HepG2 (cell line): ENCODE results near the gene PDZD7. TPM values are rescaled to one million over a fixed set of nuclear protein-coding genes. Genes with fewer than 3 reads are reported as not detected.

Experiments
- ATAD3A ChIP-seq: sonication (generic); formaldehyde crosslinking; IDR thresholded peaks from 2 replicates; pipeline ENCODE4 v1.4.0; 2020; ENCODE audit warnings: missing genetic modification reagents
- JUND ChIP-seq: sonication (generic); formaldehyde crosslinking; IDR thresholded peaks from 2 replicates; pipeline ENCODE4 v1.8.0; 2022; ENCODE audit warnings: mild to moderate bottlenecking, missing genetic modification reagents
- MED13 ChIP-seq: sonication (generic); formaldehyde crosslinking; IDR thresholded peaks from 2 replicates; pipeline ENCODE4 v1.5.0; 2020; ENCODE audit warnings: missing genetic modification reagents
- NR2F6 ChIP-seq, 2 experiments: IDR thresholded peaks; 2 replicates each; pipeline ENCODE4 v1.6.1; 2016; ENCODE audit warnings: antibody characterized with exemption in 1 of 2, mild to moderate bottlenecking in 1 of 2
- PCBP1 ChIP-seq: fragments of 200-400 bp; formaldehyde crosslinking; IDR thresholded peaks from 2 replicates; pipeline ENCODE4 v1.6.1; 2017; ENCODE audit warnings: mild to moderate bottlenecking, low read depth, low read length, borderline replicate concordance
- RXRB ChIP-seq: IDR thresholded peaks from 2 replicates; pipeline ENCODE4 v1.6.1; 2016; ENCODE audit warnings: borderline replicate concordance, missing genetic modification reagents, missing compliant biosample characterization
- ZFX ChIP-seq: sonication (generic); formaldehyde crosslinking; IDR thresholded peaks from 2 replicates; pipeline ENCODE4 v1.4.0; 2020; ENCODE audit warnings: mild to moderate bottlenecking, low read depth, missing genetic modification reagents, moderate library complexity
- ZNF3 ChIP-seq: IDR thresholded peaks from 2 replicates; pipeline ENCODE4 v1.7.0; 2017; ENCODE audit warnings: inconsistent platforms
- ZNF335 ChIP-seq: sonication (generic); formaldehyde crosslinking; IDR thresholded peaks from 2 replicates; pipeline ENCODE4 v1.4.0; 2020; ENCODE audit warnings: missing genetic modification reagents
- ZNF557 ChIP-seq: sonication (generic); formaldehyde crosslinking; IDR thresholded peaks from 2 replicates; pipeline ENCODE4 v1.4.0; 2020; ENCODE audit warnings: missing genetic modification reagents
- polyA plus RNA-seq, 8 experiments: library from polyadenylated mRNA; depleted of rRNA in 3 of 8; stranded (reverse) in 7 of 8; unstranded in 1 of 8; fragments of >200 nt; fragmentation: Illumina TruSeq in 4 of 8; extraction: Trizol in 4 of 8; gene quantifications; 2 replicates each; pipeline versions ENCODE4 v1.2.1 to v1.2.3, GENCODE V29; 2011 to 2016; ENCODE audit warnings: low read depth in 4 of 8, missing spikeins in 1 of 8, mixed read lengths in 1 of 8; ENCODE audit not compliant: insufficient read depth in 1 of 8
- total RNA-seq, 5 experiments: library from RNA; depleted of rRNA; stranded (reverse); fragments of >200 nt; fragmentation: Illumina TruSeq; extraction: Trizol; gene quantifications; 2 replicates each; pipeline ENCODE4 v1.2.3, GENCODE V29; 2016; ENCODE audit warnings: low read depth in 1 of 5
- TF ChIP-seq, protein P1 (sequence below): IDR thresholded peaks from 2 replicates; pipeline ENCODE4 v1.6.1; 2016; ENCODE audit warnings: low read depth, control low read depth
- TF ChIP-seq, protein P2 (sequence below): IDR thresholded peaks from 2 replicates; pipeline ENCODE4 v1.6.1; 2016; ENCODE audit warnings: missing genetic modification reagents, missing compliant biosample characterization
- TF ChIP-seq, protein P3 (sequence below): sonication (generic); formaldehyde crosslinking; IDR thresholded peaks from 2 replicates; pipeline ENCODE4 v1.8.1; 2023; ENCODE audit warnings: mild to moderate bottlenecking, moderate library complexity, missing genetic modification reagents
- TF ChIP-seq, protein P4 (sequence below): sonication (generic); formaldehyde crosslinking; IDR thresholded peaks from 2 replicates; pipeline ENCODE4 v1.4.0; 2020; ENCODE audit warnings: missing genetic modification reagents
- TF ChIP-seq, protein P5 (sequence below): sonication (generic); formaldehyde crosslinking; IDR thresholded peaks from 2 replicates; pipeline ENCODE4 v1.4.0; 2020; ENCODE audit warnings: mild to moderate bottlenecking, missing genetic modification reagents
- TF ChIP-seq, protein P6 (sequence below): sonication (generic); formaldehyde crosslinking; IDR thresholded peaks from 2 replicates; pipeline ENCODE4 v1.4.0; 2020; ENCODE audit warnings: missing genetic modification reagents, borderline replicate concordance
- TF ChIP-seq, protein P7 (sequence below): sonication (generic); formaldehyde crosslinking; conservative IDR thresholded peaks from 2 replicates; pipeline ENCODE4 v1.4.0; 2020; ENCODE audit warnings: missing genetic modification reagents
- TF ChIP-seq, protein P8 (sequence below): sonication (generic); formaldehyde crosslinking; IDR thresholded peaks from 2 replicates; pipeline ENCODE4 v1.4.0; 2020; ENCODE audit warnings: missing genetic modification reagents; ENCODE audit errors: not compliant biosample characterization
- TF ChIP-seq, protein P9 (sequence below): sonication (generic); formaldehyde crosslinking; IDR thresholded peaks from 2 replicates; pipeline ENCODE4 v1.8.0; 2022; ENCODE audit warnings: mild to moderate bottlenecking, missing genetic modification reagents, moderate library complexity

Gene PDZD7
- total and polyA plus RNA-seq, 2 of the 13 experiments (the other 11 are each of a cell fraction or from before 2014, with no cell fraction given) = 0.58 to 0.73 TPM

DNA sequence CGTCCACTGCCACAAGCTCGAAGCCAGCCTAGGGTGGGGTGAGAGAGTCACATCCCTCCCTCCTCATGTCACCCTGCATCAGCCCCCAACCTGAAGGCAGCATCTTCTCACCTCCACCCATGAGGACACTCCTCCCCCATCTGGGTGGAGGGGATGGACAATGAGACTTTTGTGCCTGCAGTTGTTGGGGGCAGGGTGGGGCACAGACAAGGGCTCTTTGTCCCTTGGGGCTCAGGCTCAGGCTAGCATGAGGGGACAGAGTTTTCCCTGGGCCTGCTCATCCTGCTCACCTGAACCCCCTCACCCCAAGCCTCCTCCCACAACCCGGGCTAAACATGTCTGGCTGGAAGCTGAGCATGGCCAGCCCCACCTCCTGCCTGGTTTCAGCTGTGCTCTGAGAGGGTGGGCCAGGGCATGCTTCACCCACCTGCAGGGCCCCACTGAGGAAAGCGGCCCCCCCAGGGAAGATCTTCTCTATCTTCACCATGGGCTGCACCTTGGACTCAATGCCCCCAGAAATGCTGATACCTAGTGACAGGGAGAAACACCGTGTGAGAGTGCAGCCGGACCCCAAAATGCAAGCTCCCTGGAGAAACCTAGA lies 22.0 kb downstream of the PDZD7 start (continued):
- TF ChIP-seq, protein P1, sequence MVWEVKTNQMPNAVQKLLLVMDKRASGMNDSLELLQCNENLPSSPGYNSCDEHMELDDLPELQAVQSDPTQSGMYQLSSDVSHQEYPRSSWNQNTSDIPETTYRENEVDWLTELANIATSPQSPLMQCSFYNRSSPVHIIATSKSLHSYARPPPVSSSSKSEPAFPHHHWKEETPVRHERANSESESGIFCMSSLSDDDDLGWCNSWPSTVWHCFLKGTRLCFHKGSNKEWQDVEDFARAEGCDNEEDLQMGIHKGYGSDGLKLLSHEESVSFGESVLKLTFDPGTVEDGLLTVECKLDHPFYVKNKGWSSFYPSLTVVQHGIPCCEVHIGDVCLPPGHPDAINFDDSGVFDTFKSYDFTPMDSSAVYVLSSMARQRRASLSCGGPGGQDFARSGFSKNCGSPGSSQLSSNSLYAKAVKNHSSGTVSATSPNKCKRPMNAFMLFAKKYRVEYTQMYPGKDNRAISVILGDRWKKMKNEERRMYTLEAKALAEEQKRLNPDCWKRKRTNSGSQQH = no peak
- TF ChIP-seq, protein P2, sequence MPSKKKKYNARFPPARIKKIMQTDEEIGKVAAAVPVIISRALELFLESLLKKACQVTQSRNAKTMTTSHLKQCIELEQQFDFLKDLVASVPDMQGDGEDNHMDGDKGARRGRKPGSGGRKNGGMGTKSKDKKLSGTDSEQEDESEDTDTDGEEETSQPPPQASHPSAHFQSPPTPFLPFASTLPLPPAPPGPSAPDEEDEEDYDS (CRISPR knock-in tag) = no peak
- TF ChIP-seq, protein P3, sequence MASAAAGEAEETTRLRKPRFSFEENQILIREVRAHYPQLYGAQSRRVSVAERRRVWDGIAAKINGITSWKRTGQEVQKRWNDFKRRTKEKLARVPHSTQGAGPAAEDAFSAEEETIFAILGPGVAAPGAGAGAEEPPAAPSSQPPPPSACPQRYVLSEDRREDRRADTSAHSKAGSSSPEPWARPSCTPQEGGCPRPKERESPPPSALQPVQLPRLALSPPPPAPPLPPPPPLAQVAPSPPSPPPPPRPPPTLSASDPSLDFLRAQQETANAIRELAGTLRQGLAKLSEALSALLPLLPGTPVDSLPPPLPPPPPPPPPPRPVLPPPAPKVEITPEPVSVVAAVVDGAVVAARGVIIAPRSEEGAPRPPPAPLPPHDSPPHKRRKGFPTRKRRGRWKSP (CRISPR knock-in tag) = no peak
- TF ChIP-seq, protein P4, sequence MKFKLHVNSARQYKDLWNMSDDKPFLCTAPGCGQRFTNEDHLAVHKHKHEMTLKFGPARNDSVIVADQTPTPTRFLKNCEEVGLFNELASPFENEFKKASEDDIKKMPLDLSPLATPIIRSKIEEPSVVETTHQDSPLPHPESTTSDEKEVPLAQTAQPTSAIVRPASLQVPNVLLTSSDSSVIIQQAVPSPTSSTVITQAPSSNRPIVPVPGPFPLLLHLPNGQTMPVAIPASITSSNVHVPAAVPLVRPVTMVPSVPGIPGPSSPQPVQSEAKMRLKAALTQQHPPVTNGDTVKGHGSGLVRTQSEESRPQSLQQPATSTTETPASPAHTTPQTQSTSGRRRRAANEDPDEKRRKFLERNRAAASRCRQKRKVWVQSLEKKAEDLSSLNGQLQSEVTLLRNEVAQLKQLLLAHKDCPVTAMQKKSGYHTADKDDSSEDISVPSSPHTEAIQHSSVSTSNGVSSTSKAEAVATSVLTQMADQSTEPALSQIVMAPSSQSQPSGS = no peak
- TF ChIP-seq, protein P5, sequence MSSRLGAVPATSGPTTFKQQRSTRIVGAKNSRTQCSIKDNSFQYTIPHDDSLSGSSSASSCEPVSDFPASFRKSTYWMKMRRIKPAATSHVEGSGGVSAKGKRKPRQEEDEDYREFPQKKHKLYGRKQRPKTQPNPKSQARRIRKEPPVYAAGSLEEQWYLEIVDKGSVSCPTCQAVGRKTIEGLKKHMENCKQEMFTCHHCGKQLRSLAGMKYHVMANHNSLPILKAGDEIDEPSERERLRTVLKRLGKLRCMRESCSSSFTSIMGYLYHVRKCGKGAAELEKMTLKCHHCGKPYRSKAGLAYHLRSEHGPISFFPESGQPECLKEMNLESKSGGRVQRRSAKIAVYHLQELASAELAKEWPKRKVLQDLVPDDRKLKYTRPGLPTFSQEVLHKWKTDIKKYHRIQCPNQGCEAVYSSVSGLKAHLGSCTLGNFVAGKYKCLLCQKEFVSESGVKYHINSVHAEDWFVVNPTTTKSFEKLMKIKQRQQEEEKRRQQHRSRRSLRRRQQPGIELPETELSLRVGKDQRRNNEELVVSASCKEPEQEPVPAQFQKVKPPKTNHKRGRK = no peak
- TF ChIP-seq, protein P6, sequence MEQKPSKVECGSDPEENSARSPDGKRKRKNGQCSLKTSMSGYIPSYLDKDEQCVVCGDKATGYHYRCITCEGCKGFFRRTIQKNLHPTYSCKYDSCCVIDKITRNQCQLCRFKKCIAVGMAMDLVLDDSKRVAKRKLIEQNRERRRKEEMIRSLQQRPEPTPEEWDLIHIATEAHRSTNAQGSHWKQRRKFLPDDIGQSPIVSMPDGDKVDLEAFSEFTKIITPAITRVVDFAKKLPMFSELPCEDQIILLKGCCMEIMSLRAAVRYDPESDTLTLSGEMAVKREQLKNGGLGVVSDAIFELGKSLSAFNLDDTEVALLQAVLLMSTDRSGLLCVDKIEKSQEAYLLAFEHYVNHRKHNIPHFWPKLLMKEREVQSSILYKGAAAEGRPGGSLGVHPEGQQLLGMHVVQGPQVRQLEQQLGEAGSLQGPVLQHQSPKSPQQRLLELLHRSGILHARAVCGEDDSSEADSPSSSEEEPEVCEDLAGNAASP (CRISPR knock-in tag) = peak; percentile 83; the same call in 1 of the 2 replicates
- TF ChIP-seq, protein P7, sequence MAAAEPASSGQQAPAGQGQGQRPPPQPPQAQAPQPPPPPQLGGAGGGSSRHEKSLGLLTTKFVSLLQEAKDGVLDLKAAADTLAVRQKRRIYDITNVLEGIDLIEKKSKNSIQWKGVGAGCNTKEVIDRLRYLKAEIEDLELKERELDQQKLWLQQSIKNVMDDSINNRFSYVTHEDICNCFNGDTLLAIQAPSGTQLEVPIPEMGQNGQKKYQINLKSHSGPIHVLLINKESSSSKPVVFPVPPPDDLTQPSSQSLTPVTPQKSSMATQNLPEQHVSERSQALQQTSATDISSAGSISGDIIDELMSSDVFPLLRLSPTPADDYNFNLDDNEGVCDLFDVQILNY (CRISPR knock-in tag) = no peak
- no peak for TF ChIP-seq ZNF335 (CRISPR knock-in tag)
- no peak for TF ChIP-seq MED13 (CRISPR knock-in tag)
- TF ChIP-seq NR2F6 (IDR thresholded peaks at IDR 0.05) = no peak
- TF ChIP-seq NR2F6 (CRISPR knock-in tag; IDR thresholded peaks at IDR 0.05) = 0 out of 2 replicates have a peak, but pooled peaks have one; percentile 44
- TF ChIP-seq ZFX (CRISPR knock-in tag) = peak; percentile 36; the same call in 1 of the 2 replicates
- no peak for TF ChIP-seq ATAD3A
- no peak for TF ChIP-seq ZNF3
- peak; percentile 7; the same call in 1 of the 2 replicates for TF ChIP-seq PCBP1
- TF ChIP-seq JUND (CRISPR knock-in tag) = no peak
- TF ChIP-seq ZNF557 (CRISPR knock-in tag) = no peak
- TF ChIP-seq RXRB (CRISPR knock-in tag) = peak; percentile 66; the same call in 1 of the 2 replicates
- TF ChIP-seq, protein P8, sequence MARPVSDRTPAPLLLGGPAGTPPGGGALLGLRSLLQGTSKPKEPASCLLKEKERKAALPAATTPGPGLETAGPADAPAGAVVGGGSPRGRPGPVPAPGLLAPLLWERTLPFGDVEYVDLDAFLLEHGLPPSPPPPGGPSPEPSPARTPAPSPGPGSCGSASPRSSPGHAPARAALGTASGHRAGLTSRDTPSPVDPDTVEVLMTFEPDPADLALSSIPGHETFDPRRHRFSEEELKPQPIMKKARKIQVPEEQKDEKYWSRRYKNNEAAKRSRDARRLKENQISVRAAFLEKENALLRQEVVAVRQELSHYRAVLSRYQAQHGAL (CRISPR knock-in tag) = no peak
- TF ChIP-seq, protein P9, sequence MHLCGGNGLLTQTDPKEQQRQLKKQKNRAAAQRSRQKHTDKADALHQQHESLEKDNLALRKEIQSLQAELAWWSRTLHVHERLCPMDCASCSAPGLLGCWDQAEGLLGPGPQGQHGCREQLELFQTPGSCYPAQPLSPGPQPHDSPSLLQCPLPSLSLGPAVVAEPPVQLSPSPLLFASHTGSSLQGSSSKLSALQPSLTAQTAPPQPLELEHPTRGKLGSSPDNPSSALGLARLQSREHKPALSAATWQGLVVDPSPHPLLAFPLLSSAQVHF (CRISPR knock-in tag) = no peak
